ENCODE results near the gene DCDC2C.
"Not testable (repeated sequence)": the region's sequence is repeated elsewhere in the genome, so short reads cannot be mapped to it uniquely, and the experiment has no call there.

The DCDC2C gene

GRCh38 chr2:3777966-3778365 lies 74.6 kb downstream of the DCDC2C start:
- DNase-seq = no peak

DNA sequence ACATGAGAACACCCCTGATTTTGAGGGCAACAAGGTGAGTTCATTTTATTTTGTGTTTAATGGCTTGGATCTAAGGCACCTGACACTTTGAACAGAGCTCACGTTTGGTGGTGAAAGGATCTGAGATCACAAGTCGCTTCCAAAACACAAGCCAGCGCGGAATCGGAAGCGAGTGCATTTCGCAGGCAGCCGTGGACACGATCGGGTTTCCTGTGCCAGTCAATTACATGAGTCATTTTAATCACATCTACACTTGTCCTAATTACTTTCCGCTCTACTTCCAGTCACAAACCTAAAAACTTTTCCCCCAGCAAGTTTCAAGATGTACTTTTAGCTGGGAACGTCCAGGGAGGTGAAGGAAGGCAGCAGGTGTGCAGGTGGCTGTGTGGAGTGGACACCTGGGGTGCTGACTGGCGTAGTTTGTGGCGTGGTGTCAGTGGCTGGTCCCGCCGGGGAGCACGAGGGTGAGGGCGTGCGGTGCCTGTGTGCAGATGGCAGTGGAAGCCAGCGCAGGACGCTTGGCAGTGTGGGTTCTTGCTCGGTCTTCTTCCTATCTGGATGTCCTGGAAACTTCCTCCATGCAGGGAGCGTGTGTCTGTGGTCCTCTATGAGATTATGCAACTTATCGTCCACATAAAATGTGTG lies 75.6 kb downstream of the DCDC2C start:
- no peak for DNase-seq

- no peak for DNase-seq
Observed at GRCh38 chr2:3779496-3780049, 76.2 kb downstream of the DCDC2C start.

GRCh38 chr2:3780477-3781402 lies 77.4 kb downstream of the DCDC2C start:
- peak; percentile 54 for DNase-seq

DNA sequence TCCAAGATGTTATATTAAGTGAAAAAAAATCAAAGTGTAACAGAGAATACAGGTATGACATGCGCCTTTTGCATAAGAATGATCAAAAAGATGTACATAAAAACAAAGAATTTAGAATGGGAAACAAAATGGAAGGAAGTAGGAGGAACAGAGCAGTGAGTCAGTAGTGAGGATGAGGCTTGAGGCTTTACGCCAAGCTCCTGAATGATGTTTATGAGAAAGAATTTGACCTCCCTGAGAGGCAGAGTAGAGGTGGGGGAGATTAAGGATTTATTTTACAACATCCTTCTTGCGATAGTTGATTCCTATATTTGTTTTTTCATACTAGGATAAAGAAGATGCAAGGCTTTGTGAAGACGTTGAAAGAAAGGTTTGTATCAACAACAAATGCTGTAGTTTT lies 81.4 kb downstream of the DCDC2C start:
- DNase-seq = no peak

- DNase-seq = no peak
Observed at GRCh38 chr2:3785220-3785889, 82.0 kb downstream of the DCDC2C start.

- no peak for DNase-seq
Observed at GRCh38 chr2:3785890-3786273, 82.5 kb downstream of the DCDC2C start.

DNA sequence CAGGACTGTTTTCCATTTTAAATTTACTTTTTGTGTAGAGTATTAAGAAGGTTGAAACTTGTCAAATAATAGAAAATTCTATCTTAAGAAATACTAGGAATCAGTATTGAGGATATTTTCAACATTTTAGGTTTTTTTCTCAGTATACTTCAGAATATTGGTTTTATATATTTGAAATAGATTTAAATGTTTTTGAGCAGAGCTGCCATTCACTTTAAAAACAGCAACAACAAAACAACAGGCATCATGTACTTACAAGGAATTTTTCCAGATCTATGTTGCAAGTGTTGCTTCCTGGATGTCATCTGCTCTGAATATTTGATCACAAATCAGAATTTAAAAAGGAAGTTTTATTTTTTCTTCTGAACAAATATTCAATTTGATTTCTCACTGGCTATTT lies 84.4 kb downstream of the DCDC2C start:
- no peak for DNase-seq

- DNase-seq = no peak
Observed at GRCh38 chr2:3789256-3789655, 85.9 kb downstream of the DCDC2C start.

DNA sequence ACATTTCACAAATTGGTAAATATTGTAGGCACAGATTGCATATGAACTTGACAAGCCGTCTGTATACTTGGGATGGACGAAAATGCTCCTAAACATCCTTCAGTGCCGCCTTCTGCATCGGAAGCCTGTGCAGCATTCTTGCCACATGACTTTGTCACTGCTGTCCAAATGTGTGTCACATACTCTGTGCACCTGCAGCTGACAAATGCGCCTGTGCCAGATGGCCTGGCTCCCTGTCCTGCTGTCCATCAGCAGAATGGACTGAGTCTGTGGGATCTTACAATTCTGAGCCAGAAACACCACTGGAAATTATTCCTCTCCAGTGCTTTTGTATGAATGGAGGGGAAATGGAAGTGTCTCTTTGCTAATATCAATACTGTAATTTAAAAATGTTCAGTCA lies 89.9 kb downstream of the DCDC2C start:
- no peak for DNase-seq

- no peak for DNase-seq
Observed at GRCh38 chr2:3801506-3801905, 98.1 kb downstream of the DCDC2C start.

GRCh38 chr2:3805201-3805939 lies 102.0 kb downstream of the DCDC2C start:
- DNase-seq = no peak

- DNase-seq = no peak
Observed at GRCh38 chr2:3806168-3806567, 102.8 kb downstream of the DCDC2C start.

- DNase-seq = no peak
Observed at GRCh38 chr2:3806730-3807129, 103.4 kb downstream of the DCDC2C start.

GRCh38 chr2:3807853-3808252 lies 104.5 kb downstream of the DCDC2C start:
- no peak for DNase-seq

- DNase-seq = no peak
Observed at GRCh38 chr2:3814706-3815245, 111.4 kb downstream of the DCDC2C start.

GRCh38 chr2:3817144-3817543 lies 113.8 kb downstream of the DCDC2C start:
- DNase-seq = not testable (repeated sequence)

DNA sequence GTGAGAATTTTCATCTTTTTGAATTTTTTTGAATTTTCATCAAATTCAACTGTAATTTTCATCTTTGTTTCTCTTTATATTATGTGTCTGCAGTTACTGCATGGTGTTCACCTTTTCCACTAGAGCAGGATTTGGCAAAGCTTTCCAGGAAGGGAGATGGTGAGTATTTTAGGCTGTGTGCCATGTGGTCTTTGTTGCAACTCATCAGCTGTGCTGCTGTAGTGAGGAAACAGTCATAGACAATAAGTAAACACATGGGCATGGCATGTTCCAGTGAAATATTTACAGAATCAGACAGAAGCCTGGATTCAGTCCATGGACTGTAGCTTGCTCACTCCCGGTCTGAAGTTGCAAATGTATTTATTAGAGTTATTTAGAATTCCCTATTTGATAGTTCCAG lies 120.4 kb downstream of the DCDC2C start:
- DNase-seq = no peak

GRCh38 chr2:3827673-3828575 lies 124.5 kb downstream of the DCDC2C start:
- peak; percentile 42 for DNase-seq

DNA sequence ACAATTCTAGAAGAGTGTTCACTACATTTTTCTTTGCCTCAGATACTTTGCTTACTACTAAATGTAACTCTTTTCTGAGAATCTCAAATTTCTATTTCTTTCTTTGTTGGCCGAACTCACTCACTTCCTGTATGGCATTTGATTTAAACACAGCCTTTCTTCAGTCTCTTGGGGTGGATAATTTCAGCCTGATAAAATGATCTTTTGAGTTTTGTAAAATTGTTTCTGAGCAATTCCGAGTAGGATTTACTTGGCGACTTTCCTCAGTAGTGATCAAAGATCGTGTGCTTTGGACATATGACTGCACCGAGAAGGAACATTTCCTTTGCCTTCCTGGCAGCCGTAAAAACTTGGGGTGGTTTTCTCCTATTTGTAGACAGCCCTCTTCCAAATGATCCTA lies 127.4 kb downstream of the DCDC2C start:
- DNase-seq = no peak

- DNase-seq = no peak
Observed at GRCh38 chr2:3837086-3837485, 133.7 kb downstream of the DCDC2C start.
